Adipocyte (in vitro differentiated cells): Measurements from ENCODE around the gene COIL.
A peak's percentile ranks its signal among the peaks of the same experiment; 100 is the strongest.
"Not testable (repeated sequence)": the region's sequence is repeated elsewhere in the genome, so short reads cannot be mapped to it uniquely, and the experiment has no call there.

ENCODE experiments used
- DNase-seq: peaks from one replicate; pipeline ENCODE4 v3.0.0-alpha.2; 2015; ENCODE audit warnings: low read depth
- H3K27me3 ChIP-seq: replicated peaks from 2 replicates; pipeline ENCODE4 v1.7.0; 2013; ENCODE audit warnings: mild to moderate bottlenecking, low read length, moderate library complexity; ENCODE audit not compliant: control insufficient read depth, insufficient read depth
- H3K36me3 ChIP-seq: 2 replicates; pipeline ENCODE4 v1.7.0; 2013; ENCODE audit warnings: low read length, mild to moderate bottlenecking, moderate library complexity; ENCODE audit not compliant: control insufficient read depth, insufficient read depth, severe bottlenecking
- H3K4me1 ChIP-seq: 2 replicates; pipeline ENCODE4 v1.7.0; 2013; ENCODE audit warnings: mild to moderate bottlenecking, low read length, moderate library complexity; ENCODE audit not compliant: control insufficient read depth, insufficient read depth
- H3K4me3 ChIP-seq: 2 replicates; pipeline ENCODE4 v1.7.0; 2013; ENCODE audit warnings: mild to moderate bottlenecking, low read length, moderate library complexity
- H3K9ac ChIP-seq: 2 replicates; pipeline ENCODE4 v1.7.0; 2013; ENCODE audit warnings: mild to moderate bottlenecking, low read length, moderate library complexity
- H3K9me3 ChIP-seq: 2 replicates; pipeline ENCODE4 v1.7.0; 2013; ENCODE audit warnings: mild to moderate bottlenecking, low read length, moderate library complexity; ENCODE audit not compliant: control insufficient read depth

The COIL gene

DNA sequence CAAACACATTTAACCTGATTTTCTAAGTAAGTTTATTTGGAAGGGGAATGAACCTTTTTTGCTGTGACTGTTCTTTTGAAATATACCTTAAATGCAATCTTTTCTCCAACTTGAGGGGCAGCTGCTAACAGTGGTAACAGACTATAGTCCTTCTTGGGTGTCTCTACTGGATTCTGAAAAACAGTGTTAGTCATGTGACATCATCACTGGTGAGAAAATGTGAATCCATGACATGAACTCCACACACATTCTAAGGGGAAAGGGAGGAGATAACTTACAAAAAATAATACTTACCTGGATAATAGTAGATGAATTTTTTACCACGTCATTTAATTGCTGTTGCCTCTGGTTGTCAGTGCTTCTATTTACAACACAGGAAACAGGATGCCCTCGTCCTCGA, 11.3 kb downstream of the COIL start:
- H3K9ac ChIP-seq, result no peak overlapping the region
- H3K27me3 ChIP-seq, result no peaks in the 10 kb centered on the region
- H3K36me3 ChIP-seq, result peaks cover 48% of the 10 kb centered on the region
- H3K9me3 ChIP-seq, result no peaks in the 10 kb centered on the region
- DNase-seq, result no peak
- no peak overlapping the region for H3K4me3 ChIP-seq
- no peaks in the 10 kb centered on the region for H3K4me1 ChIP-seq

DNA sequence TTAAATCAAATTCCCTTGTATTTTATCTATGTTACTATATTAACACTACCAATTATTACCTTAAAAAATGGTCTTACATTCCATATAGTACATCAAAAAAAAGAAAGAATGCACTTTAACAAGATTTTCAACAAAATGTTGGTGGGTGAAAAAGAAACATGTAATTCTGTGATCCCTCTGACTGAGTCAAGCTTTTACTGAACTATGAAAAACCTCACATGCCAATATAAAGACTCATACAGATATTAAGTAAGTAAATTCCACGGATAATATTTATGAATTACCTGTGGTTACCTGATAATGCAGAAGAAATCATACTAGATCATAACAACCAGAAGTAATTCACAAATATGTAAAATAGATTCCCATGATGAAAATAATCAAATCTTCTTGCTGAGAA, 12.4 kb downstream of the COIL start:
- Histone ChIP-seq H3K9me3 (no peaks in the 10 kb centered on the region), H3K36me3 (peaks cover 58% of the 10 kb centered on the region)

DNA sequence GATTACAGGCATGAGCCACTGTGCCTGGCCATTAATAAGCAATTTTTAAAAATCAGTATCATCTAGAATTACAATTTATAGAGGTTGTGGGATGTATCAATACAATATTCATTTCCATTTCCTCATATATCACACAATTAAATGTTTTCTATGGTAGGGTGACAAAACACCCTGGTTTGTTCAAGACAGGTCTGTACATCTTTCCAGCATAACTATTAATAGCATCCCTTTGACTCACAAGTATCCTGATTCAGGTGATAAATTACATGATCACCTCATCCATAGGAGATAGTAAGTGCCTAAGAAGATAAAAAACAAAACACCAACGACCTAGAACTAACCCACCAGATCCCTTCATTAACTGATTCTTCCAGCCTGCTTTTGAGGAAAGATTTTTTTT, 13.1 kb downstream of the COIL start:
- Histone ChIP-seq H3K4me1 (no peaks in the 10 kb centered on the region), H3K27me3 (no peaks in the 10 kb centered on the region), H3K36me3 (peaks cover 62% of the 10 kb centered on the region), H3K9ac (no peak overlapping the region), H3K4me3 (no peak overlapping the region), H3K9me3 (no peaks in the 10 kb centered on the region)
- DNase-seq, result no peak

More for the DNA sequence above, 12.4 kb downstream of the COIL start:
- no peak for DNase-seq
- Histone ChIP-seq H3K27me3 (no peaks in the 10 kb centered on the region), H3K4me3 (no peak overlapping the region), H3K9ac (no peak overlapping the region), H3K4me1 (no peaks in the 10 kb centered on the region)

DNA sequence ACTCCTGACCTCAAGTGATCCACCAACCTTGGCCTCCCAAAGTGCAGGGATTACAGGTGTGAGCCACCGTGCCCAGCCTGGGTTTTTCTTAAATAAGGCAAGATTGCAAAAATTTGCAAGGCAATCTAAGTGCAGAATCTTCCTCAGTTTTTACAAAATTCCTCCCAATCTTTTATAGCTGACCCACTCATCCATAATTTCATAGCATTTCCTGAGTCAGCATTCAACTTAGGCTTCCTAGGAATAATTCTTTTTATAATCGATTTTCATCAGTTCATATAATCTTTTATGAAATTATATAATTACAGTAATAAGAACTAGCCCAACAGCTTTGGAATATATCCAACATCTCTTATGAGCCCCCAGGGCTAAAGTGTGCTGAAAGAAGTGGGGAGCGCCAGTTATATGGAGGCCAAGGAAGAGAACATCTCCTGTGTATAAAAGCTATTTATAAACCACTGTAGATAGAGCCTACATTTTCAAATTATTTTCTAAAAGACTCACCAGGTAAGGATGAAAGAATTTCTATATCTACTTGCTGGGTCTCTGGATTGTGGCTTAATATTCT, 14.8 kb downstream of the COIL start:
- Histone ChIP-seq H3K9me3 (no peaks in the 10 kb centered on the region), H3K4me1 (no peaks in the 10 kb centered on the region), H3K9ac (no peak overlapping the region), H3K27me3 (no peaks in the 10 kb centered on the region), H3K4me3 (no peak overlapping the region), H3K36me3 (peaks cover 72% of the 10 kb centered on the region)
- DNase-seq, result no peak

DNA sequence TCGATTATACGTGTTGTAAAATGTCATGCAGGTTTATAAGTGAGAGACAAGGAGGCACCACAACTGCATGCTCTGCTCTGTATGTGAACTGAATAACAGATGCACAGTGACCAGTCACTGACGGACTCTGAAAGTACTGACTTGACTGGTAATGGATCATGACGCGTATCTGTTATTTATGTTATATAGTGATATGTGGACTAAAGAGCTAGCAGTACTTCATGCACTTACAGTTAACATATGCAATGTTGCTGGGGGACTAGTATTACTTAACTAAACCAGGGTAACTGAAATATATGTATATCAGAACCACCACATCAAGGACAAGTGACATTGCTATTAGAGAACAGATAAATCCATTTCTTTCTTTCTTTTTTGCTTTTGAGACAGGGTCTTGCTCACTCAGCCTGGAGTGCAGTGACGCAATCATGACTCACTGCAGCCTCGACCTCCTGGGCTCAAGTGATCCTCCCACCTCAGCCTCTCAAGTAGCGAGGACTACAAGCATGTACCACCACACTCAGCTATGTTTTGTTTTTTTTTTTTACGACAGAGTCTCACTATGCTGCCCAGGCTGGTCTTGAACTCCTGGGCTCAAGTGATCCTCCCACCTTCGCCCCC, 17.2 kb downstream of the COIL start:
- H3K4me3 ChIP-seq, result no peak overlapping the region
- peaks cover 66% of the 10 kb centered on the region for H3K36me3 ChIP-seq
- H3K4me1 ChIP-seq, result no peaks in the 10 kb centered on the region
- no peaks in the 10 kb centered on the region for H3K27me3 ChIP-seq
- no peaks in the 10 kb centered on the region for H3K9me3 ChIP-seq
- no peak for DNase-seq
- no peak overlapping the region for H3K9ac ChIP-seq

DNA sequence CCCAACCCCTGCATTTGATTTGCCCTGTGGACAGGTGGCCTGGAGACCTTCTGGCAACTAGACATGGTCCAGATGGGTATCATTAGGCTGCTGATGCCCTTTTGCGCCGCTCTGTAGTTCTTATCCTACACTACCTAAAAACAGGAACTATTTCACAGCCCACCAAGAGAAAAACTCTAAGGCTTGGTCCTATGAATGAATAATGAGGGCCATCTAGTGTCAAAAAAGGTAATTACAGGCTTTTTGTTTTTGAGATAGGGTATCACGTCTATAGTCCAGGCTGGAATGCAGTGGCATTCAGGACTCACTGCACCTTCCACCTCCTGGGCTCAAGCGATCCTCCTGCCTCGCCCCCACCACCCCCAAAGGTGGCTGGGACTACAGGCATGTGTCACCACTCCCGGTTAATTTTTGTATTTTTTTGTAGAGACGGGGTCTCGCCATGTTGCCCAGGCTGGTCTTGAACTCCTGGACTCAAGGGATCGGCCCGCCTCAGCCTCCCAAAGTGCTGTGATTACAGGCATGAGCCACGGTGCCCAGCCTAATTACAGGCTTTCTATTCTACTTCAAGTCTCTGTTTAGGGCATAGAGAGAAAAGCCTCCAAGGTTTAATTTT, 20.9 kb downstream of the COIL start:
- Histone ChIP-seq H3K36me3 (peaks cover 62% of the 10 kb centered on the region), H3K4me1 (peaks cover 5% of the 10 kb centered on the region), H3K9me3 (no peaks in the 10 kb centered on the region), H3K4me3 (no peak overlapping the region), H3K9ac (no peak overlapping the region), H3K27me3 (no peaks in the 10 kb centered on the region)
- DNase-seq, result peak; percentile 84

DNA sequence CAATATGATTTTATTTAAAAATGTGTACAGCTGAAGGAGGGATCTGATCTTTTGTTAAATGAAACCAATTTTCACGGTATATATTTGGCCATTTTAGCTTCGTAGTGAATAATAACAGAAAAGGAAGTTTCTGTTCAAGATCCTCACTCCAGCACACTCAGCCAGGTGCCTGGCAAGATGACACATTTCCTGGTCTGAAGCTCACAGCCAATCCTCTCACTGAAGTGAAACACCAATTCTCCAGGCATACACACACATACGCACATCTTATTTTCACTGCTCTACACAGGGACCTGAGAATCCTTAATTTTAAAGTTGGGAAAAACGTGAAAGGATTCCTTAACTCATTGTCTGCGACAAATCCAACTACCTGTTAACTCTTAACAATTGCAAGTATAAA, 22.6 kb downstream of the COIL start:
- not testable (repeated sequence) for H3K4me1 ChIP-seq, DNase-seq, H3K4me3 ChIP-seq, H3K27me3 ChIP-seq, H3K9ac ChIP-seq, H3K9me3 ChIP-seq
- peaks cover 56% of the 10 kb centered on the region for H3K36me3 ChIP-seq

DNA sequence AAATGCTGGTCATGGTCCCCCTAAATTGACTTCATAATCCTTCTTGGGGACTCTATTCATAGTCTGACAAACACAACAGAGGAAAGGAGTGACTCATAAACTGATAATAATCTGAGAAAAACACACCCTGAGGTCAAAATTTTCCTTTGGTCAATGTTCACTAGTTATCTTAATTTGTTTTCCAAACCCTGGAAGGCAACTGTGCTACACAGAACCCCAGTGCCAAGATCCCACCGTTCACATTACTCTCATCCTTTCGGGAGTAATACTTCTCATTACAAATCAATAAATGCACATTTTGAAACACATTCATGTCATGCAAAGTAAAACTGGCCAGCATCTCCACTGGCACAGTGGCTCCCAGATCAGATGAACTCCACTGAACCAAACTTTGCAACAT, 23.2 kb downstream of the COIL start:
- peak; percentile 16 for DNase-seq
- Histone ChIP-seq H3K4me1 (peaks cover 5% of the 10 kb centered on the region), H3K27me3 (no peaks in the 10 kb centered on the region), H3K9ac (no peak overlapping the region), H3K9me3 (no peaks in the 10 kb centered on the region), H3K4me3 (no peak overlapping the region), H3K36me3 (peaks cover 55% of the 10 kb centered on the region)

DNA sequence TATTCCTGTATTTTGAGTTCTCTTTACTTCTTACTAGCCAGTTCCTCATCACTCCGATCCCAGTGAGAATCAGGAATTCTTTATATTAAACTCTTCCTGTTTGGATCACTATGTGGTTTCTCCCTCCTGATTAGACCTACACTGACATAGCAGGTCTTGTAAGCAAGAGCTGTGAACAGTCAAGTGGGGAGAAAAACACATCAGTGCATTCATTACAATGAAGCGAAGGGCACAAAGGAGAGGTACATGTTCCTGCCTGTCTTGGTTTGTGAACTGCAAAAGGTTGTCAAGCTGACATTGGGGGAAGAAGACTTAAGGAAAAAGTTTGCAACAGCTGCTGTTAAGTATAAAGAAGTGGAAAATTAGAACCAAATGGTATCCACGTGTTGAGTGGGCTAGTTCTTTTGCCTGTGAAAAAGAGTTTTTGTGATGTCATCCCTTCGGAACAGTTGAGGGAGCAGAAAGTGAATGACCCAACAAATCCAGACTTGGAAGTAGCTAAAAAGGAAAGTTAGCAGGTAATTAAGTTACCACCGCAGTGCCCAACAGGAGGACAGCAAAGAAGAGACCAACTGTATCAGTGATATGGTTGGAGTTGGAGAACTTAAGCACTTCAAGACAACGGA, 24.0 kb downstream of the COIL start:
- no peak overlapping the region for H3K9ac ChIP-seq
- peaks cover 5% of the 10 kb centered on the region for H3K4me1 ChIP-seq
- no peak overlapping the region for H3K4me3 ChIP-seq
- H3K27me3 ChIP-seq, result no peaks in the 10 kb centered on the region
- no peaks in the 10 kb centered on the region for H3K9me3 ChIP-seq
- DNase-seq, result peak; percentile 29
- H3K36me3 ChIP-seq, result peaks cover 49% of the 10 kb centered on the region

- no peak overlapping the region for H3K4me3 ChIP-seq
- no peak overlapping the region for H3K9ac ChIP-seq
- peaks cover 6% of the 10 kb centered on the region for H3K9me3 ChIP-seq
- no peak for DNase-seq
- peaks cover 5% of the 10 kb centered on the region for H3K4me1 ChIP-seq
- peaks cover 38% of the 10 kb centered on the region for H3K36me3 ChIP-seq
- no peaks in the 10 kb centered on the region for H3K27me3 ChIP-seq
These were observed 25.4 kb downstream of the COIL start for GRCh38 chr17:56935461-56935860.

- H3K36me3 ChIP-seq, result peaks cover 31% of the 10 kb centered on the region
- peaks cover 13% of the 10 kb centered on the region for H3K9me3 ChIP-seq
- no peaks in the 10 kb centered on the region for H3K27me3 ChIP-seq
- no peak overlapping the region for H3K9ac ChIP-seq
- H3K4me1 ChIP-seq, result peaks cover 5% of the 10 kb centered on the region
- H3K4me3 ChIP-seq, result no peak overlapping the region
- no peak for DNase-seq
These were observed 26.6 kb downstream of the COIL start for GRCh38 chr17:56934280-56934679.
